Spleen (tissue), 7 donors: ENCODE results near the gene KIF6.

Experiments used
- CTCF ChIP-seq, 11 experiments: fragments of 200-600 bp in 7 of 11; fragments of 450-650 bp in 4 of 11; sonication (generic) in 4 of 11; IDR thresholded peaks in 8 of 11; conservative IDR thresholded peaks in 3 of 11; 1 replicate in 7 of 11; 2 replicates in 4 of 11; pipeline versions ENCODE4 v1.4.0 to v1.8.0; 2016 to 2021; ENCODE audit warnings: antibody characterized with exemption in 11 of 11, inconsistent platforms in 4 of 11, mild to moderate bottlenecking in 1 of 11
- POLR2A ChIP-seq, 3 donors: fragments of 450-650 bp; IDR thresholded peaks; one replicate each; pipeline ENCODE4 v1.5.1; 2017; ENCODE audit warnings: antibody characterized with exemption in 3 of 3, mild to moderate bottlenecking in 1 of 3
- POLR2AphosphoS5 ChIP-seq, 3 donors: sonication (generic); formaldehyde crosslinking; IDR thresholded peaks; one replicate each; pipeline ENCODE4 v1.5.1; 2017; ENCODE audit warnings: antibody characterized with exemption in 3 of 3
- donor health status: DM: no; HTN: no; CAD: no; lungs with moderate emphysema.
- donor health status: DM: no; HTN: no; CAD: no.
- donor health status: DM: no; HTN: no; CAD: no.

DNA sequence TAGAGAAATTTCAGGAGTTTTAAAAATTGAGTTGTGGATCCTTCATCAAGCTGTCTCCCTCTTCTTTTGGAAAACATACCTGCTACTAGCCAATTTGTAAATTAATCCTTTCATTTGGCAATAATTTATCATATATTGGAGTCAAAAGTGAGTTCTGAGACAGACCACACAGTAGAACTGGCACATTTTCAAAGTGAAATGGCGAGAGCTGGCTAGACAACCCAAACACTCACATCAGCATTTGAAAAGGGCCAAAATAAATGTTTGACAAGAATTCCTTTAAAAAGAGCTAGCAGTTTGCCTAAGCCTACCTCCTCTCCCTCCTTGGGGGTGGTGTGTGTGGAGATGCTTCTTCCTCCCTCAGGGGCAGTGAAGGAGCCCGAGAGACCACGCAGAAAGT lies 354.8 kb downstream of the KIF6 start:
- TF ChIP-seq POLR2A (IDR thresholded peaks at IDR 0.05) (no peak), CTCF (IDR thresholded peaks at IDR 0.05 in 8 of 11, conservative IDR thresholded peaks at IDR 0.05 in 3 of 11) (no peak), POLR2AphosphoS5 (IDR thresholded peaks at IDR 0.05) (no peak)
